H9 (cell line): ENCODE measurements around the gene CDK10. TPM values are rescaled to one million over a fixed set of nuclear protein-coding genes. Genes with fewer than 3 reads are reported as not detected.

Experiments used
- DNase-seq: peaks from one replicate; pipeline ENCODE4 v3.0.0-alpha.2; 2017
- H2AFZ ChIP-seq: one replicate; pipeline ENCODE4 v1.6.1; 2013; ENCODE audit warnings: mild to moderate bottlenecking, low read length, control low read depth, moderate library complexity
- H2AK5ac ChIP-seq: 2 replicates; pipeline ENCODE4 v1.6.1; 2013; ENCODE audit warnings: low read length, control low read depth, mixed read lengths; ENCODE audit not compliant: insufficient read length
- H2BK120ac ChIP-seq: one replicate; pipeline ENCODE4 v1.6.1; 2013; ENCODE audit warnings: low read depth, mild to moderate bottlenecking, low read length, control low read depth, inconsistent platforms; ENCODE audit not compliant: poor library complexity, severe bottlenecking
- H2BK12ac ChIP-seq: 2 replicates; pipeline ENCODE4 v1.6.1; 2013; ENCODE audit warnings: low read length, control low read depth, mixed read lengths, low read depth; ENCODE audit not compliant: insufficient read length
- H2BK15ac ChIP-seq: 2 replicates; pipeline ENCODE4 v1.6.1; 2013; ENCODE audit warnings: low read depth, low read length, control low read depth
- H2BK20ac ChIP-seq: one replicate; pipeline ENCODE4 v1.6.1; 2013; ENCODE audit warnings: low read depth, mild to moderate bottlenecking, low read length, control low read depth, inconsistent platforms; ENCODE audit not compliant: poor library complexity, severe bottlenecking
- H2BK5ac ChIP-seq: 2 replicates; pipeline ENCODE4 v1.6.1; 2013; ENCODE audit warnings: low read length, control low read depth, mixed read lengths; ENCODE audit not compliant: insufficient read length
- H3K14ac ChIP-seq: 2 replicates; pipeline ENCODE4 v1.6.1; 2013; ENCODE audit warnings: low read length, control low read depth; ENCODE audit not compliant: insufficient read depth
- H3K18ac ChIP-seq: 2 replicates; pipeline ENCODE4 v1.6.1; 2013; ENCODE audit warnings: low read depth, mild to moderate bottlenecking, mixed read lengths, low read length, control low read depth; ENCODE audit not compliant: insufficient read length
- H3K23ac ChIP-seq: 2 replicates; pipeline ENCODE4 v1.6.1; 2013; ENCODE audit warnings: low read length, control low read depth, mixed read lengths, low read depth; ENCODE audit not compliant: insufficient read length
- H3K23me2 ChIP-seq: 2 replicates; pipeline ENCODE4 v1.6.1; 2013; ENCODE audit warnings: low read depth, mild to moderate bottlenecking, mixed read lengths, low read length, control low read depth; ENCODE audit not compliant: insufficient read length, poor library complexity, severe bottlenecking
- H3K27ac ChIP-seq: 2 replicates; pipeline ENCODE4 v1.5.1; 2013; ENCODE audit warnings: low read length, control low read depth, mixed read lengths, low read depth; ENCODE audit not compliant: insufficient read length
- H3K27me3 ChIP-seq: 2 replicates; pipeline ENCODE4 v1.6.1; 2013; ENCODE audit warnings: low read length, control low read depth, inconsistent platforms; ENCODE audit not compliant: insufficient read depth
- H3K4ac ChIP-seq: 2 replicates; pipeline ENCODE4 v1.6.1; 2013; ENCODE audit warnings: low read depth, mild to moderate bottlenecking, control low read depth, inconsistent platforms, low read length, moderate library complexity
- H3K4me1 ChIP-seq: 2 replicates; pipeline ENCODE4 v1.6.1; 2013; ENCODE audit warnings: low read length, control low read depth, inconsistent platforms; ENCODE audit not compliant: insufficient read depth
- H3K4me2 ChIP-seq: 2 replicates; pipeline ENCODE4 v1.6.1; 2013; ENCODE audit warnings: low read length, control low read depth, mixed read lengths; ENCODE audit not compliant: insufficient read length, insufficient read depth
- H3K56ac ChIP-seq: 2 replicates; pipeline ENCODE4 v1.6.1; 2013; ENCODE audit warnings: low read depth, mild to moderate bottlenecking, mixed read lengths, low read length, control low read depth; ENCODE audit not compliant: insufficient read length
- H3K79me1 ChIP-seq: 2 replicates; pipeline ENCODE4 v1.6.1; 2013; ENCODE audit warnings: low read depth, mild to moderate bottlenecking, moderate library complexity, low read length, control low read depth, inconsistent platforms; ENCODE audit not compliant: insufficient read depth, poor library complexity, severe bottlenecking
- H3K79me2 ChIP-seq: 2 replicates; pipeline ENCODE4 v1.6.1; 2013; ENCODE audit warnings: low read length, control low read depth, inconsistent platforms; ENCODE audit not compliant: insufficient read depth
- H3K9ac ChIP-seq: 2 replicates; pipeline ENCODE4 v1.6.1; 2013; ENCODE audit warnings: low read length, control low read depth, mixed read lengths; ENCODE audit not compliant: insufficient read length; ENCODE audit errors: extremely low read depth
- H3K9me3 ChIP-seq: one replicate; pipeline ENCODE4 v1.6.1; 2013; ENCODE audit warnings: low read depth, low read length, inconsistent platforms; ENCODE audit not compliant: control insufficient read depth
- H3T11ph ChIP-seq: one replicate; pipeline ENCODE4 v1.6.1; 2013; ENCODE audit warnings: mild to moderate bottlenecking, low read length, control low read depth, inconsistent platforms
- H4K20me1 ChIP-seq: one replicate; pipeline ENCODE4 v1.6.1; 2013; ENCODE audit not compliant: control insufficient read depth, insufficient read length, insufficient read depth
- H4K5ac ChIP-seq: 2 replicates; pipeline ENCODE4 v1.6.1; 2013; ENCODE audit warnings: low read depth, mild to moderate bottlenecking, mixed read lengths, low read length, control low read depth; ENCODE audit not compliant: insufficient read length
- H4K8ac ChIP-seq: replicated peaks from 2 replicates; pipeline ENCODE4 v1.6.1; 2013; ENCODE audit warnings: low read length, control low read depth, mixed read lengths, low read depth; ENCODE audit not compliant: insufficient read length
- H4K91ac ChIP-seq: 2 replicates; pipeline ENCODE4 v1.6.1; 2013; ENCODE audit warnings: low read depth, mild to moderate bottlenecking, moderate library complexity, mixed read lengths, low read length, control low read depth; ENCODE audit not compliant: insufficient read length
- H3K27ac Mint-ChIP-seq, 3 experiments: 2 replicates in 2 of 3; 3 replicates in 1 of 3; pipeline ENCODE4 v1.8.0; 2020 to 2021; ENCODE audit warnings: mixed read lengths in 3 of 3, mild to moderate bottlenecking in 1 of 3, moderate library complexity in 1 of 3
- H3K27me3 Mint-ChIP-seq: 2 replicates; pipeline ENCODE4 v1.8.0; 2021; ENCODE audit warnings: low read depth, mild to moderate bottlenecking, moderate library complexity, mixed read lengths
- H3K36me3 Mint-ChIP-seq, 3 experiments: 2 replicates in 2 of 3; 3 replicates in 1 of 3; pipeline ENCODE4 v1.8.0; 2020 to 2021; ENCODE audit warnings: low read depth in 3 of 3, mixed read lengths in 3 of 3; ENCODE audit not compliant: insufficient read depth in 1 of 3
- H3K4me1 Mint-ChIP-seq, 2 experiments: 2 replicates each; pipeline ENCODE4 v1.8.0; 2020; ENCODE audit warnings: mixed read lengths in 2 of 2
- H3K4me3 Mint-ChIP-seq, 2 experiments: 2 replicates in 1 of 2; 3 replicates in 1 of 2; pipeline ENCODE4 v1.8.0; 2020 to 2021; ENCODE audit warnings: mild to moderate bottlenecking in 2 of 2, mixed read lengths in 2 of 2, moderate library complexity in 1 of 2
- H3K9me3 Mint-ChIP-seq, 2 experiments: 2 replicates in 1 of 2; 3 replicates in 1 of 2; pipeline ENCODE4 v1.8.0; 2020; ENCODE audit warnings: mild to moderate bottlenecking in 2 of 2, mixed read lengths in 2 of 2, moderate library complexity in 1 of 2
- CTCF ChIP-seq: fragments of 200-600 bp; sonication (generic); conservative IDR thresholded peaks from 3 replicates; pipeline ENCODE4 v1.8.0; 2021; ENCODE audit warnings: antibody characterized with exemption, mild to moderate bottlenecking
- WGBS: extraction: QIAGEN DNeasy Blood & Tissue Kit; methylation state at CpG from one replicate; pipeline ENCODE4 v1.1.7; 2013; ENCODE audit warnings: missing lambda C conversion rate, low lambda C conversion rate, mixed read lengths; ENCODE audit not compliant: insufficient read length; ENCODE audit errors: extremely low coverage; 5-methylcytosine and 5-hydroxymethylcytosine counted together
- total RNA-seq: library from RNA; stranded (reverse); gene quantifications from 2 replicates; pipeline ENCODE4 v1.2.1, GENCODE V29; 2021

The CDK10 gene
- total RNA-seq, 1 experiment from 2014 or later = 77.1 TPM

- Histone ChIP-seq H2BK12ac (no peak overlapping the region), H2AFZ (no peak overlapping the region), H3K23ac (no peak overlapping the region), H4K20me1 (no peaks in the 10 kb centered on the region), H3K18ac (no peak overlapping the region), H3K27me3 (no peaks in the 10 kb centered on the region), H3K79me2 (no peaks in the 10 kb centered on the region), H4K91ac (no peak overlapping the region), H4K5ac (no peak overlapping the region), H2BK120ac (no peak overlapping the region), H3K4me2 (no peak overlapping the region), H2AK5ac (no peak overlapping the region), H2BK15ac (no peak overlapping the region), H4K8ac (no peak overlapping the region), H3K9ac (no peak overlapping the region), H3K56ac (no peak overlapping the region), H2BK5ac (no peak overlapping the region), H3T11ph (no peak overlapping the region), H3K14ac (no peak overlapping the region), H3K9me3 (no peaks in the 10 kb centered on the region), H3K4ac (no peak overlapping the region), H3K4me1 (no peaks in the 10 kb centered on the region), H2BK20ac (no peak overlapping the region), H3K79me1 (no peaks in the 10 kb centered on the region), H3K27ac (no peak overlapping the region), H3K23me2 (no peaks in the 10 kb centered on the region)
- no peaks in the 10 kb centered on the region for H3K4me1 Mint-ChIP-seq
- DNase-seq = no peak
- no peaks in the 10 kb centered on the region for H3K27me3 Mint-ChIP-seq
- H3K27ac Mint-ChIP-seq = no peak overlapping the region
- no CpG with 5 or more reads among the region's 20 CpGs for WGBS
- H3K4me3 Mint-ChIP-seq = no peak overlapping the region
- H3K36me3 Mint-ChIP-seq = peaks cover 58 to 96% (median 89%) of the 10 kb centered on the region in 3 experiments; a peak in 6 of 7 replicates
- no peaks in the 10 kb centered on the region; a peak in 1 of 5 replicates for H3K9me3 Mint-ChIP-seq
- no peak for TF ChIP-seq CTCF
These were observed 51.0 kb downstream of the CDK10 start for GRCh38 chr16:89737341-89738071.
